Activated T-cell treated with anti-CD3 and anti-CD28 coated beads for 4 hours (primary cell): ENCODE measurements around the gene TNFRSF8.
A peak's percentile ranks its signal among the peaks of the same experiment; 100 is the strongest.

ENCODE experiments used
- DNase-seq: peaks from one replicate; pipeline ENCODE4 v3.0.0-alpha.2; 2020

Gene TNFRSF8

GRCh38 chr1:12124693-12125421, 61.8 kb downstream of the TNFRSF8 start:
- DNase-seq: peak; percentile 76

- no peak for DNase-seq
Measured at GRCh38 chr1:12125422-12126355, 62.6 kb downstream of the TNFRSF8 start.

- no peak for DNase-seq
Measured at GRCh38 chr1:12126781-12127180, 63.7 kb downstream of the TNFRSF8 start.

- DNase-seq: no peak
Measured at GRCh38 chr1:12127206-12127810, 64.2 kb downstream of the TNFRSF8 start.

GRCh38 chr1:12128120-12128519, 65.0 kb downstream of the TNFRSF8 start:
- DNase-seq: no peak

- DNase-seq: no peak
Measured at GRCh38 chr1:12129624-12130023, 66.5 kb downstream of the TNFRSF8 start.

- no peak for DNase-seq
Measured at GRCh38 chr1:12130466-12131130, 67.5 kb downstream of the TNFRSF8 start.

- no peak for DNase-seq
Measured at GRCh38 chr1:12132078-12132477, 69.0 kb downstream of the TNFRSF8 start.

- no peak for DNase-seq
Measured at GRCh38 chr1:12134716-12135115, 71.6 kb downstream of the TNFRSF8 start.

GRCh38 chr1:12135612-12136011, 72.5 kb downstream of the TNFRSF8 start:
- no peak for DNase-seq

- DNase-seq: no peak
Measured at GRCh38 chr1:12136916-12137610, 74.0 kb downstream of the TNFRSF8 start.

- DNase-seq: no peak
Measured at GRCh38 chr1:12138196-12139168, 75.4 kb downstream of the TNFRSF8 start.

GRCh38 chr1:12140016-12140415, 76.9 kb downstream of the TNFRSF8 start:
- DNase-seq: no peak

- DNase-seq: no peak
Measured at GRCh38 chr1:12140515-12141162, 77.5 kb downstream of the TNFRSF8 start.

- no peak for DNase-seq
Measured at GRCh38 chr1:12141163-12141850, 78.2 kb downstream of the TNFRSF8 start.

- no peak for DNase-seq
Measured at GRCh38 chr1:12142141-12142823, 79.2 kb downstream of the TNFRSF8 start.

- no peak for DNase-seq
Measured at GRCh38 chr1:12142891-12143630, 80.0 kb downstream of the TNFRSF8 start.

GRCh38 chr1:12143631-12144155, 80.6 kb downstream of the TNFRSF8 start:
- no peak for DNase-seq
